NCI-H1048 (cell line): ENCODE results near the gene MT1F.
A peak's percentile ranks its signal among the peaks of the same experiment; 100 is the strongest.
"Not testable (repeated sequence)": the region's sequence is repeated elsewhere in the genome, so short reads cannot be mapped to it uniquely, and the experiment has no call there.

ENCODE experiments used
- DNase-seq: peaks from one replicate; lab custom pipeline; 2025; lab: John Stamatoyannopoulos, UW

MT1F gene

GRCh38 chr16:56657555-56658326 lies at the start of gene MT1F:
Gene MT1F, plus strand, starts transcription at chr16:56657959. Its CDS starts 100 bp downstream, at chr16:56658059.
- DNase-seq: no peak

GRCh38 chr16:56608043-56608875 lies 49.5 kb upstream of the MT1F start, which contains the start of gene MT2A:
Gene MT2A, plus strand, starts transcription at chr16:56608584. Its CDS starts 72 bp downstream, at chr16:56608656.
- peak; percentile 66 for DNase-seq

- no peak for DNase-seq
These were observed 48.8 kb upstream of the MT1F start for GRCh38 chr16:56608876-56609462.

GRCh38 chr16:56609463-56609921 lies 48.3 kb upstream of the MT1F start:
- no peak for DNase-seq

DNA sequence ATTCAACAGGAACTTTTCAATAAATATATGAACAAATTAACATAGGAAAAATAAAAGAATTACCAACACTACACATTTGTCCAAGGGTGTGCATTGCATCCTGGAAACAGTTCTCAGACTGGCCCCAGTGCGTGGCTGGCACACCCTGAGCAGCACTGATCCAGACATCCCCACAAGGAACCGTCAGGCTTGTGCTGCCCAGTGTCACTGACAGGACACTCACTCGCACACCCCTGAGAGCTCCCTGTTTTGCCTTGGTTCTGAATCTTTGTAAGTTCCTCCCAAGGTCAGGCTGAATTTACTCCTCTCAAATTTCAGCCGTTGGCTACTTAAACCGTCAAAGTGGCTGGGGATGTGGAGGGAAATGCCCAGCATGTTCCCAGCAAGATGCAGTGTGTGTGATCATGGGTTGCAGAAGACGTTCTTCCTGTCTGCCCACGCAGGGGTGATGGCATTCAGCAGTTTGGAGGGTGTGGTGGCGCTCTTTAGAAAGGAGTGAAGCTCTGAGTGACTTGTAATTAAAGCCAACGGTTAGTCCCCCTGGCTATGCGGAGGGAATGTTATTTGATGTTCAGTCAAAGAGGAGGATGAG lies 47.6 kb upstream of the MT1F start:
- DNase-seq: no peak

DNA sequence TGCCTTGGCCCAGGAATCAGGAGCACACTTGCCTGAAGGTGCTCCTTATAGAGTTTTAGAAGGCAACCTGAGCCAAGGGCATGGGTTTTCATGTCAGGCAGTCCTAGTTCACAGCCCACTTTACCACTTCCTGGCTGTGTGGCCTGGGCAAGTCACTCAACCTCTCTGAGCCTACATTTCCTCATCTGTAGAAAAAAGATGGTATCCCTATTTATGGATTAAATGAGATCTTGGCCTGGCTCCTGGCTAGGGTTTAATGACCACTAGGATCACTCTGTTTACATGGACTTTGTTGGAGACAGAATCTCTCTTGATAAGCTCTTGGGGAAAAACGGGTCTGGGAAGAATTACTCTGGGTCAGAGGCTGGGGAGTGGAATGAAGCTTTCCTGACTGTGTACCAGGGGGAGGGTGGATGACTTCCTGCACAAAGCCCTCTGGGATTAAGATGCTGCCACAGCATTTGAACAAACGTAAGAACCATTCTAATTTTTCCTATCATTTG lies 47.1 kb upstream of the MT1F start:
- no peak for DNase-seq

GRCh38 chr16:56611281-56611833 lies 46.4 kb upstream of the MT1F start:
- no peak for DNase-seq

DNA sequence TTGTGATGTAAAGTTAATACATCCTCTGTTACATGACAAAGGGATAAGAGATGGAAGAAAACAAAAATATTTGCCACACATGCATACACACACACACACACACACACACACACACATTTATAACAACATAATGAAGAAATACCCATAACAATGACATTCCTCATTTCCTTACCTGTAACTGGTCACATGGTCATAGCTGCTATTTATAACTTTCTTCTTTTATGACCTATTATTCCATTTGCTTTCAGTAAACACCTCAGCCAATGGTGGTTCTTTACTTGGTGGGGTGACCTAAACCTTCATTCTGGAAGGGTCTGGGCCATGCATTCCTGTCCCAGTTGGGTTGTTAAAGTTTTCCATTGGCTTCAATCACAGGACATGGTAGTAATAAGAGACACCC lies 44.1 kb upstream of the MT1F start:
- DNase-seq: no peak

DNA sequence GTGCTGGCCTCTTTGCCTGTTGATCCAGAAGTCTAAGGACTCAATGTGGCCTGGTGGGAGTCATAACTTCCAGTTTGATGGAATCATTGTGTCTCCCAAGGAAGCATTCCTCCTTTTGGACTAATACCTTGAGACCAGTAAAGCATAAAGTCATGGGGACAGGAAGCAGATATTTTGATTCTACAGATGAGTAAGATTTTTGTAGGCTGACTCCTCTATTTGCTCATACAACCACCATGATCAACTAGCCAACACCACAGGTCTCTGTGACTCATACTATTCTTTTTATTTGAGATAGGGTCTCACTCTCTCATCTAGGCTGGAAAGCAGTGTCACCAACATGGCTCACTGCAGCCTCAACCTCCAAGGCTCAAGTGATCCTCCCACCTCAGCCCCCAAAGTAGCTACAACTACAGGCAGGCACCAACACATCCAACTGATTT lies 43.2 kb upstream of the MT1F start:
- no peak for DNase-seq

DNA sequence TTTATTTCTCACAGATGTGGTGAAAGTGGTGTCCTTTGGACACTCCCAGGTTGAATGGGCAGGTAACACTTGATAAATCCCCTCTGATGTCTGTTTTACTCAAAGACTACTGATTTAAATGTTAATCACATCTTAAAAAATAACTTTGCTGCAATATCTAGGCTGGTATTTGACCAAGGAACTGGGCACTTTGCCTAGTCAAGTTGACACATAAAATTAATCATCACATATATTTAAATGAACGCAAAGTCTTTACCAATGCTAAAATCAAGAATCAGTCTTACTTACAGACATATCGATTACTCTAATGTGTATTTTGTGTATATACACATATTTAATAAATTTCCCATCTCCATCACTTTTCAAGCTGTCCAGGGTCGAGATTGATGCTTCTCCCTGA lies 42.4 kb upstream of the MT1F start:
- DNase-seq: no peak

GRCh38 chr16:56616608-56617211 lies 41.0 kb upstream of the MT1F start:
- DNase-seq: no peak

- no peak for DNase-seq
These were observed 40.3 kb upstream of the MT1F start for GRCh38 chr16:56617212-56618085.

- DNase-seq: no peak
These were observed 39.6 kb upstream of the MT1F start for GRCh38 chr16:56618138-56618537.

- no peak for DNase-seq
These were observed 37.3 kb upstream of the MT1F start for GRCh38 chr16:56620339-56620897.

GRCh38 chr16:56621665-56622445 lies 35.9 kb upstream of the MT1F start:
- not testable (repeated sequence) for DNase-seq

GRCh38 chr16:56623184-56623583 lies 34.6 kb upstream of the MT1F start:
- not testable (repeated sequence) for DNase-seq

DNA sequence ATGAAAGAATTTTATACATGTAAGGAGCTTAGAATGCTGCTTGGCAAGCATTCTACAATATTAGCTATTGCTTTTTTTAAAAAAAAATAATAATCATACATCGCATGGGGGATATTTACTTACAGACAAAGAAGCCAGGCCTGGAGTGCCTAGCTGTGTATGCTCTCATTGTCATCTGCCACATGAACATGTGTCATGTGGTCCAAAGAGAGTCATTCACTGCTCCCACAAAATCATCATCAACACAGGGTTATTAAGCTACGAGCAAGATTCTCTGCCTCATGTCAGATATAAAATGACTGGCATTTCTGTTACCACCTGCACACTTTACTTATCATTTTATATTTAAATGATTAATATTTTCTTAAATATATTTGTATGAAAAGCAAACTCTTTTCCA lies 34.1 kb upstream of the MT1F start:
- no peak for DNase-seq

GRCh38 chr16:56625140-56625942 lies 32.4 kb upstream of the MT1F start, which contains the start of gene MT1E:
Gene MT1E, plus strand, starts transcription at chr16:56625781. Its CDS starts 71 bp downstream, at chr16:56625852.
- no peak for DNase-seq
